Omental fat pad (tissue), 4 donors: ENCODE results near the gene CASP3. TPM values are rescaled to one million over a fixed set of nuclear protein-coding genes. Genes with fewer than 3 reads are reported as not detected.
"Not testable (repeated sequence)": the region's sequence is repeated elsewhere in the genome, so short reads cannot be mapped to it uniquely, and the experiment has no call there.

Source experiments
- ATAC-seq: fragments of 150-250 bp; one replicate; pipeline ENCODE4 v1.9.1; 2016; ENCODE audit warnings: mild to moderate bottlenecking, moderate library complexity; ENCODE audit not compliant: low FRiP score
- DNase-seq: peaks from one replicate; pipeline ENCODE4 v3.0.0-alpha.2; 2019; ENCODE audit warnings: low spot score
- total RNA-seq, 4 donors: library from RNA; depleted of rRNA; stranded (reverse); fragments of >200 nt; gene quantifications; one replicate each; pipeline ENCODE4 v1.1.0, GENCODE V29; 2016
- TF ChIP-seq, protein P1 (sequence below), 3 donors: fragments of 450-650 bp; IDR thresholded peaks; one replicate each; pipeline ENCODE4 v1.5.1; 2016 to 2017; ENCODE audit warnings: antibody characterized with exemption in 3 of 3, mild to moderate bottlenecking in 3 of 3, moderate library complexity in 2 of 3

The CASP3 gene
- total RNA-seq, 4 donors from 2014 or later: 16.7 to 22.2 (median 20.1) TPM

DNA sequence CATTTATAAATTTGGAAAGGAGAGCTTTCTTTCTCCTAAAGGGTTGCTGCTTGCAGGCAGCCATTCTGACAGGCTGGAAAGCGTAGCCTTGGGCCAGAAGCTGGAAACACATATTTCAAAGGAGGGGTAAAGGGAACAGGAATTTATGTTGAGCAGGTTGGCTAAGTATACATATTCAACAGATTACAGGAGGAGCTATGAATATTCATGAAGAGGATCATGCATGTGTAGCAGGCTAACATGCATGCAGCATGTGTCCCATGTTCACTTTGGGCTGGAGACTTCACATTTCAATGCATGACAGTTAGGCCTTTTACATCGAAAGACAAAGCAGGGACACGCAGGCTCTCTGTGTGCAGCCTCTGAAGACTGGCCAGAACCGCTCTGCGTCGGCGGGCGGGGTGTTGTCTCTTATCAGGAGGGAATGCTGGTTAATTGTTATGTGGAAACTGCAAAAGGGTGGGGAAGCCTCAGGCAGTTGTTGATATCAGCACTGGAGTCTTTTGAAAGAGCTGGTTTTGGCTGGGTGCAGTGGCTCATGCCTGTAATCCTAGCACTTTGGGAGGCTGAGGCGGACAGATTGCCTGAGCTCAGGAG, 31.5 kb downstream of the CASP3 start:
- ATAC-seq (no peak), DNase-seq (no peak)
- TF ChIP-seq, protein P1, sequence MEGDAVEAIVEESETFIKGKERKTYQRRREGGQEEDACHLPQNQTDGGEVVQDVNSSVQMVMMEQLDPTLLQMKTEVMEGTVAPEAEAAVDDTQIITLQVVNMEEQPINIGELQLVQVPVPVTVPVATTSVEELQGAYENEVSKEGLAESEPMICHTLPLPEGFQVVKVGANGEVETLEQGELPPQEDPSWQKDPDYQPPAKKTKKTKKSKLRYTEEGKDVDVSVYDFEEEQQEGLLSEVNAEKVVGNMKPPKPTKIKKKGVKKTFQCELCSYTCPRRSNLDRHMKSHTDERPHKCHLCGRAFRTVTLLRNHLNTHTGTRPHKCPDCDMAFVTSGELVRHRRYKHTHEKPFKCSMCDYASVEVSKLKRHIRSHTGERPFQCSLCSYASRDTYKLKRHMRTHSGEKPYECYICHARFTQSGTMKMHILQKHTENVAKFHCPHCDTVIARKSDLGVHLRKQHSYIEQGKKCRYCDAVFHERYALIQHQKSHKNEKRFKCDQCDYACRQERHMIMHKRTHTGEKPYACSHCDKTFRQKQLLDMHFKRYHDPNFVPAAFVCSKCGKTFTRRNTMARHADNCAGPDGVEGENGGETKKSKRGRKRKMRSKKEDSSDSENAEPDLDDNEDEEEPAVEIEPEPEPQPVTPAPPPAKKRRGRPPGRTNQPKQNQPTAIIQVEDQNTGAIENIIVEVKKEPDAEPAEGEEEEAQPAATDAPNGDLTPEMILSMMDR (IDR thresholded peaks at IDR 0.05): no peak

GRCh38 chr4:184616633-184617551, 32.4 kb downstream of the CASP3 start:
- ATAC-seq: no peak

DNA sequence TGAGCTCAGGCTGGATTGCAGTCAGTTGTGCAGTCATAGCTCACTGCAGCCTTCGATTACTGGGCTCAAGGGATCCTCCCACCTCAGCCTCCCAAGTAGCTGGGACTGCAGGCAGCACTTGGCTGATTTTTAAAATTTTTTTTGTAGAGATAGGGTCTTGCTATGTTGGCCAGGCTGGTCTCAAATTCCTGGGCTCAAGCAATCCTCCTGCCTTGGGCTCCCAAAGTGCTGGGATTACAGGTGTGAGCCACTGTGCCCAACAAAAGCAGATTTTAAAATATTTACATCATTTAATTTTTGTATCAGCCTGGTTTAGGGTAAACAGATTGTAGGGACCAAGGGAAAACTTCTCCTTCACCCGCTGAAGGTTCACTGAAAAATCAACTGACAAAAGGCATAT, 33.1 kb downstream of the CASP3 start:
- ATAC-seq, DNase-seq: not testable (repeated sequence)

More at GRCh38 chr4:184616633-184617551, 32.4 kb downstream of the CASP3 start:
- TF ChIP-seq, protein P1 (IDR thresholded peaks at IDR 0.05): no peak
- DNase-seq: no peak

GRCh38 chr4:184614509-184614908, 34.7 kb downstream of the CASP3 start:
- TF ChIP-seq, protein P1 (IDR thresholded peaks at IDR 0.05): no peak
- ATAC-seq (no peak), DNase-seq (no peak)

GRCh38 chr4:184613405-184613804, 35.8 kb downstream of the CASP3 start:
- no peak for ATAC-seq
- DNase-seq: no peak
- TF ChIP-seq, protein P1 (IDR thresholded peaks at IDR 0.05): no peak

GRCh38 chr4:184612074-184612473, 37.2 kb downstream of the CASP3 start:
- TF ChIP-seq, protein P1 (IDR thresholded peaks at IDR 0.05): no peak
- DNase-seq (no peak), ATAC-seq (no peak)

GRCh38 chr4:184607429-184607828, 41.8 kb downstream of the CASP3 start:
- DNase-seq: not testable (repeated sequence)

GRCh38 chr4:184602857-184603256, 46.4 kb downstream of the CASP3 start:
- ATAC-seq, DNase-seq: not testable (repeated sequence)

More at GRCh38 chr4:184607429-184607828, 41.8 kb downstream of the CASP3 start:
- ATAC-seq: not testable (repeated sequence)

- not testable (repeated sequence) for DNase-seq, ATAC-seq
Observed at GRCh38 chr4:184600982-184601381, 48.3 kb downstream of the CASP3 start.
